IMR-90 (cell line): ENCODE measurements around the gene LRP5. TPM values are rescaled to one million over a fixed set of nuclear protein-coding genes. Genes with fewer than 3 reads are reported as not detected.

Experiments
- ATAC-seq: fragments of 200-7000 bp; cut with Tn5 transposase; 2 replicates; pipeline ENCODE4 v1.9.1; 2020; ENCODE audit warnings: low read depth, mild to moderate bottlenecking, moderate library complexity
- BruUV-seq: library from RNA; stranded (reverse); fragments of 400-500 nt; replicated peaks from 2 replicates; lab custom pipeline; 2021; lab: Mats Ljungman, UMichigan
- CTCF ChIA-PET: fragments of 300-600 bp; formaldehyde crosslinking; extraction: SDS; loops from one replicate; lab custom pipeline; 2021; ENCODE audit warnings: antibody characterized with exemption; lab: Yijun Ruan, JAX
- POLR2A ChIA-PET: fragments of 300-600 bp; sonication (Branson Sonifier 250); formaldehyde crosslinking; loops from one replicate; lab custom pipeline; 2022; ENCODE audit warnings: antibody characterized with exemption; ENCODE audit not compliant: unreplicated experiment; lab: Charles Lee
- DNase-seq: peaks from one replicate; pipeline ENCODE4 v3.0.0; 2013
- H2AFZ ChIP-seq: replicated peaks from 2 replicates; pipeline ENCODE3; 2013; ENCODE audit warnings: low read length, mild to moderate bottlenecking; ENCODE audit not compliant: poor library complexity
- H2AK5ac ChIP-seq: 2 replicates; pipeline ENCODE4 v1.6.1; 2013; ENCODE audit warnings: low read depth, low read length, inconsistent platforms
- H2AK9ac ChIP-seq: replicated peaks from 2 replicates; pipeline ENCODE3; 2013; ENCODE audit warnings: mild to moderate bottlenecking, low read depth, low read length, moderate library complexity; ENCODE audit not compliant: poor library complexity
- H2BK120ac ChIP-seq: 2 replicates; pipeline ENCODE4 v1.6.1; 2013; ENCODE audit warnings: low read depth, low read length, inconsistent platforms
- H2BK15ac ChIP-seq: 3 replicates; pipeline ENCODE4 v1.6.1; 2013; ENCODE audit warnings: low read depth, low read length, inconsistent platforms
- H2BK20ac ChIP-seq: 2 replicates; pipeline ENCODE4 v1.6.1; 2013; ENCODE audit warnings: low read depth, mild to moderate bottlenecking, inconsistent platforms, low read length, moderate library complexity
- H2BK5ac ChIP-seq: 2 replicates; pipeline ENCODE4 v1.6.1; 2013; ENCODE audit warnings: mild to moderate bottlenecking, low read depth, low read length, inconsistent platforms; ENCODE audit not compliant: poor library complexity, severe bottlenecking
- H3K14ac ChIP-seq: replicated peaks from 2 replicates; pipeline ENCODE4 v1.6.1; 2013; ENCODE audit warnings: low read depth, low read length, inconsistent platforms
- H3K18ac ChIP-seq: 2 replicates; pipeline ENCODE4 v1.6.1; 2013; ENCODE audit warnings: low read depth, low read length, control low read depth
- H3K23ac ChIP-seq: 2 replicates; pipeline ENCODE4 v1.6.1; 2013; ENCODE audit warnings: low read depth, low read length, inconsistent platforms
- H3K27ac ChIP-seq: 2 replicates; pipeline ENCODE4 v1.5.1; 2013; ENCODE audit warnings: mild to moderate bottlenecking, control low read depth, low read length; ENCODE audit not compliant: insufficient read depth
- H3K27me3 ChIP-seq: 2 replicates; pipeline ENCODE4 v1.6.1; 2013; ENCODE audit warnings: low read length; ENCODE audit not compliant: control insufficient read depth, insufficient read depth
- H3K36me3 ChIP-seq: 2 replicates; pipeline ENCODE4 v1.6.1; 2013; ENCODE audit warnings: low read length, mixed read lengths; ENCODE audit not compliant: control insufficient read depth, insufficient read depth
- H3K4ac ChIP-seq: 2 replicates; pipeline ENCODE4 v1.6.1; 2013; ENCODE audit warnings: low read depth, low read length, inconsistent platforms
- H3K4me1 ChIP-seq: 2 replicates; pipeline ENCODE4 v1.6.1; 2013; ENCODE audit warnings: low read length, mixed read lengths; ENCODE audit not compliant: control insufficient read depth, insufficient read depth
- H3K4me2 ChIP-seq: 2 replicates; pipeline ENCODE4 v1.6.1; 2013; ENCODE audit warnings: low read depth, mild to moderate bottlenecking, control low read depth, low read length, moderate library complexity
- H3K4me3 ChIP-seq: 2 replicates; pipeline ENCODE4 v1.5.1; 2013; ENCODE audit warnings: low read depth, mild to moderate bottlenecking, control low read depth, low read length, moderate library complexity; ENCODE audit not compliant: insufficient read depth
- H3K56ac ChIP-seq: 2 replicates; pipeline ENCODE4 v1.6.1; 2013; ENCODE audit warnings: low read length, inconsistent platforms; ENCODE audit not compliant: insufficient read depth; ENCODE audit errors: extremely low read depth
- H3K79me1 ChIP-seq, 2 experiments: 2 replicates each; pipeline ENCODE4 v1.6.1; 2013; ENCODE audit warnings: low read length in 2 of 2, inconsistent platforms in 1 of 2, low read depth in 1 of 2
- H3K9ac ChIP-seq: 2 replicates; pipeline ENCODE4 v1.6.1; 2013; ENCODE audit warnings: low read depth, low read length, control low read depth
- H3K9me1 ChIP-seq: 2 replicates; pipeline ENCODE4 v1.6.1; 2013; ENCODE audit warnings: low read length, inconsistent platforms; ENCODE audit not compliant: insufficient read depth
- H3K9me3 ChIP-seq: 2 replicates; pipeline ENCODE4 v1.6.1; 2013; ENCODE audit warnings: low read length; ENCODE audit not compliant: control insufficient read depth, insufficient read depth
- H4K20me1 ChIP-seq: 2 replicates; pipeline ENCODE4 v1.6.1; 2013; ENCODE audit warnings: low read length, inconsistent platforms; ENCODE audit not compliant: insufficient read depth
- H4K5ac ChIP-seq: 2 replicates; pipeline ENCODE4 v1.6.1; 2013; ENCODE audit warnings: mild to moderate bottlenecking, low read depth, low read length, control low read depth
- H4K8ac ChIP-seq, 2 experiments: 2 replicates each; pipeline ENCODE4 v1.6.1; 2013; ENCODE audit warnings: low read depth in 2 of 2, low read length in 2 of 2, control low read depth in 1 of 2, inconsistent platforms in 1 of 2
- H4K91ac ChIP-seq: 2 replicates; pipeline ENCODE4 v1.6.1; 2013; ENCODE audit warnings: low read depth, low read length, inconsistent platforms; ENCODE audit not compliant: insufficient read depth
- BHLHE40 ChIP-seq: fragments of 150-350 bp; IDR thresholded peaks from 2 replicates; pipeline ENCODE4 v1.6.1; 2016; ENCODE audit warnings: mild to moderate bottlenecking, low read depth, low read length
- CEBPB ChIP-seq: IDR thresholded peaks from 2 replicates; pipeline ENCODE4 v1.6.1; 2012; ENCODE audit warnings: low read depth, low read length, improper control_type of control experiment
- CHD1 ChIP-seq: IDR thresholded peaks from 2 replicates; pipeline ENCODE4 v1.6.1; 2012; ENCODE audit warnings: low read depth, low read length, improper control_type of control experiment
- FOS ChIP-seq: fragments of 150-350 bp; IDR thresholded peaks from 2 replicates; pipeline ENCODE4 v1.6.1; 2016; ENCODE audit warnings: low read depth, low read length
- MAFK ChIP-seq: IDR thresholded peaks from 2 replicates; pipeline ENCODE4 v1.6.1; 2012; ENCODE audit warnings: low read depth, low read length, improper control_type of control experiment
- MAZ ChIP-seq: IDR thresholded peaks from 2 replicates; pipeline ENCODE4 v1.6.1; 2012; ENCODE audit warnings: low read depth, mild to moderate bottlenecking, low read length, improper control_type of control experiment, moderate library complexity, borderline replicate concordance
- MXI1 ChIP-seq: IDR thresholded peaks from 2 replicates; pipeline ENCODE4 v1.6.1; 2012; ENCODE audit warnings: low read depth, mild to moderate bottlenecking, low read length, moderate library complexity, borderline replicate concordance
- NFE2L2 ChIP-seq: fragments of 150-350 bp; IDR thresholded peaks from 2 replicates; pipeline ENCODE4 v1.6.1; 2016; ENCODE audit warnings: low read depth, mild to moderate bottlenecking, low read length
- POLR2A ChIP-seq: IDR thresholded peaks from 2 replicates; pipeline ENCODE4 v1.6.1; 2012; ENCODE audit warnings: mild to moderate bottlenecking, low read depth, low read length
- RAD21 ChIP-seq: IDR thresholded peaks from 2 replicates; pipeline ENCODE4 v1.6.1; 2012; ENCODE audit warnings: low read length, improper control_type of control experiment
- RCOR1 ChIP-seq: IDR thresholded peaks from 2 replicates; pipeline ENCODE4 v1.6.1; 2012; ENCODE audit warnings: mild to moderate bottlenecking, low read length, improper control_type of control experiment; ENCODE audit not compliant: insufficient replicate concordance
- RFX5 ChIP-seq: IDR thresholded peaks from 2 replicates; pipeline ENCODE4 v1.8.0; 2012; ENCODE audit warnings: low read depth, mild to moderate bottlenecking, low read length, moderate library complexity
- SMC3 ChIP-seq: fragments of 150-350 bp; IDR thresholded peaks from 2 replicates; pipeline ENCODE4 v1.6.1; 2016; ENCODE audit warnings: low read depth, mild to moderate bottlenecking, antibody characterized with exemption, low read length, moderate library complexity
- WGBS, 2 experiments: methylation state at CpG; one replicate each; pipeline versions ENCODE4 v1.1.5 to v1.1.7; 2013; ENCODE audit warnings: missing lambda C conversion rate in 2 of 2; ENCODE audit not compliant: insufficient read length in 1 of 2; ENCODE audit errors: extremely low coverage in 2 of 2; 5-methylcytosine and 5-hydroxymethylcytosine counted together
- dilution Hi-C: fragments of 300-500 bp; cut with HindIII; formaldehyde crosslinking; loops from one replicate; pipeline ENCODE4 v1.14.3; 2018; ENCODE audit warnings: low sequenced_read_pairs; ENCODE audit not compliant: unreplicated experiment
- in situ Hi-C: fragments of 300-500 bp; cut with MboI; formaldehyde crosslinking; loops from 3 replicates; pipeline ENCODE4 v1.14.3; 2019; ENCODE audit warnings: low sequenced_read_pairs, inconsistent platforms, mixed read lengths
- intact Hi-C: fragments of 100-400 bp; cut with micrococcal nuclease; formaldehyde crosslinking; loops from 2 replicates; pipeline ENCODE4 v1.10.0; 2022
- polyA plus RNA-seq, 3 experiments: library from polyadenylated mRNA; depleted of rRNA; stranded (reverse); fragments of >200 nt; gene quantifications; 2 replicates each; pipeline ENCODE4 v1.2.3, GENCODE V29; 2012; ENCODE audit warnings: low replicate concordance in 1 of 3
- total RNA-seq: library from RNA; depleted of rRNA; stranded (reverse); fragments of >200 nt; gene quantifications from 2 replicates; pipeline ENCODE4 v1.2.3, GENCODE V29; 2012
- TF ChIP-seq, protein P1 (sequence below): conservative IDR thresholded peaks from 2 replicates; pipeline ENCODE4 v1.5.1; 2012; ENCODE audit warnings: mild to moderate bottlenecking, low read depth, low read length, improper control_type of control experiment
- TF ChIP-seq, protein P2 (sequence below): fragments of 150-350 bp; IDR thresholded peaks from 2 replicates; pipeline ENCODE4 v1.6.1; 2016; ENCODE audit warnings: low read depth, mild to moderate bottlenecking, low read length, moderate library complexity, borderline replicate concordance
- TF ChIP-seq, protein P3 (sequence below): fragments of 150-350 bp; IDR thresholded peaks from 2 replicates; pipeline ENCODE4 v1.6.1; 2017; ENCODE audit warnings: mild to moderate bottlenecking, antibody characterized with exemption, low read length, low read depth

Gene LRP5
- total and polyA plus RNA-seq, 2 of the 4 experiments (the other 2 are of a cell fraction), result 10.4 to 15.0 TPM

DNA sequence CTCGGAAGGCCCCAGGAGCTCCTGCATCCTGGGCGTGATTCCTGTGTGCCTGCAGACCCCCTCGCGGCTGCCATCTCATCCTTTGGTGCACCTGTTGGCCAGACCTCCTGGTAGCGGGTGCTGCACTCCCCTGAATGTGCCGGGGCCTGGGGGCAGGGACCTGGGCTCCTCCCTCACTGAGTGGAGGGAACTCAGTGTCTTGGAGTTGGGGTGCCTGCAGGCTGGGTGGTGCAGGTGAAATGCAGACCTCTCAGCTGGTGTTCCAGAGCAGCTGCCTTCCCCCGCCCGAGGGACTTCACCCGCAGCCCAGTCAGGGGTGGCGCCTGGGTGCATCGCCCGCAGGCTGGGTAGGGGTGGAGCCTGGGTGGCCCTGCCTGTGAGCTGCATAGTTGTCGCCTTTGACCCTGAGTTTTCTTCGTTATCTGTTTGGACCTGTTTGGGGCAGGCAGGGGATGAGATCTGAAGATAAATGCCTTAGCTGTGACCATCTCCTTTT is 31.4 kb downstream of the LRP5 start:
- ChIA-PET POLR2A (no interaction called here), CTCF (no interaction called here)
- no peak overlapping the region for H2AK9ac ChIP-seq
- no peak overlapping the region for H3K9ac ChIP-seq
- no peak overlapping the region for H3K4me3 ChIP-seq
- H3K56ac ChIP-seq, result no peak overlapping the region
- no peak overlapping the region for H3K4ac ChIP-seq
- TF ChIP-seq MAZ (no peak), MAFK (no peak), RCOR1 (no peak), FOS (no peak), POLR2A (no peak), CEBPB (no peak), SMC3 (no peak), MXI1 (no peak), RFX5 (no peak), NFE2L2 (no peak), CHD1 (no peak), RAD21 (no peak), BHLHE40 (no peak)
- TF ChIP-seq, protein P1, sequence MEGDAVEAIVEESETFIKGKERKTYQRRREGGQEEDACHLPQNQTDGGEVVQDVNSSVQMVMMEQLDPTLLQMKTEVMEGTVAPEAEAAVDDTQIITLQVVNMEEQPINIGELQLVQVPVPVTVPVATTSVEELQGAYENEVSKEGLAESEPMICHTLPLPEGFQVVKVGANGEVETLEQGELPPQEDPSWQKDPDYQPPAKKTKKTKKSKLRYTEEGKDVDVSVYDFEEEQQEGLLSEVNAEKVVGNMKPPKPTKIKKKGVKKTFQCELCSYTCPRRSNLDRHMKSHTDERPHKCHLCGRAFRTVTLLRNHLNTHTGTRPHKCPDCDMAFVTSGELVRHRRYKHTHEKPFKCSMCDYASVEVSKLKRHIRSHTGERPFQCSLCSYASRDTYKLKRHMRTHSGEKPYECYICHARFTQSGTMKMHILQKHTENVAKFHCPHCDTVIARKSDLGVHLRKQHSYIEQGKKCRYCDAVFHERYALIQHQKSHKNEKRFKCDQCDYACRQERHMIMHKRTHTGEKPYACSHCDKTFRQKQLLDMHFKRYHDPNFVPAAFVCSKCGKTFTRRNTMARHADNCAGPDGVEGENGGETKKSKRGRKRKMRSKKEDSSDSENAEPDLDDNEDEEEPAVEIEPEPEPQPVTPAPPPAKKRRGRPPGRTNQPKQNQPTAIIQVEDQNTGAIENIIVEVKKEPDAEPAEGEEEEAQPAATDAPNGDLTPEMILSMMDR, result no peak
- TF ChIP-seq, protein P2, sequence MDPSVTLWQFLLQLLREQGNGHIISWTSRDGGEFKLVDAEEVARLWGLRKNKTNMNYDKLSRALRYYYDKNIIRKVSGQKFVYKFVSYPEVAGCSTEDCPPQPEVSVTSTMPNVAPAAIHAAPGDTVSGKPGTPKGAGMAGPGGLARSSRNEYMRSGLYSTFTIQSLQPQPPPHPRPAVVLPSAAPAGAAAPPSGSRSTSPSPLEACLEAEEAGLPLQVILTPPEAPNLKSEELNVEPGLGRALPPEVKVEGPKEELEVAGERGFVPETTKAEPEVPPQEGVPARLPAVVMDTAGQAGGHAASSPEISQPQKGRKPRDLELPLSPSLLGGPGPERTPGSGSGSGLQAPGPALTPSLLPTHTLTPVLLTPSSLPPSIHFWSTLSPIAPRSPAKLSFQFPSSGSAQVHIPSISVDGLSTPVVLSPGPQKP, result no peak
- TF ChIP-seq, protein P3, sequence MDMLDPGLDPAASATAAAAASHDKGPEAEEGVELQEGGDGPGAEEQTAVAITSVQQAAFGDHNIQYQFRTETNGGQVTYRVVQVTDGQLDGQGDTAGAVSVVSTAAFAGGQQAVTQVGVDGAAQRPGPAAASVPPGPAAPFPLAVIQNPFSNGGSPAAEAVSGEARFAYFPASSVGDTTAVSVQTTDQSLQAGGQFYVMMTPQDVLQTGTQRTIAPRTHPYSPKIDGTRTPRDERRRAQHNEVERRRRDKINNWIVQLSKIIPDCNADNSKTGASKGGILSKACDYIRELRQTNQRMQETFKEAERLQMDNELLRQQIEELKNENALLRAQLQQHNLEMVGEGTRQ, result no peak
- H3K4me1 ChIP-seq, result peaks cover 13% of the 10 kb centered on the region; the same call in 1 of the 2 replicates
- no peak overlapping the region for H3K14ac ChIP-seq
- no peaks in the 10 kb centered on the region for H3K27me3 ChIP-seq
- H3K9me1 ChIP-seq, result no peaks in the 10 kb centered on the region
- no peaks in the 10 kb centered on the region for H3K9me3 ChIP-seq
- DNase-seq, result no peak
- H4K20me1 ChIP-seq, result peaks cover 27% of the 10 kb centered on the region
- no TSS peak for BruUV-seq
- dilution Hi-C loops, result no loop called here
- H2BK120ac ChIP-seq, result no peak overlapping the region
- in situ Hi-C loops, result no loop called here
- H3K18ac ChIP-seq, result no peak overlapping the region
- no peak overlapping the region for H2BK20ac ChIP-seq
- H2AK5ac ChIP-seq, result no peak overlapping the region
- H4K5ac ChIP-seq, result no peak overlapping the region
- H3K4me2 ChIP-seq, result no peak overlapping the region
- no peak overlapping the region for H3K23ac ChIP-seq
- H4K8ac ChIP-seq, result no peak overlapping the region
- no peak overlapping the region for H2AFZ ChIP-seq
- no peak overlapping the region for H2BK15ac ChIP-seq
- H2BK5ac ChIP-seq, result no peak overlapping the region
- intact Hi-C loops, result no loop called here
- peaks cover 33 to 37% of the 10 kb centered on the region in 2 experiments for H3K79me1 ChIP-seq
- 97% methylated on average over 6 of the region's 14 CpGs; no CpG with 5 or more reads in 1 of the 2 experiments for WGBS, 2 experiments
- no peak overlapping the region for H3K27ac ChIP-seq
- H3K36me3 ChIP-seq, result peaks cover 3% of the 10 kb centered on the region; the same call in 1 of the 2 replicates
- no peak for ATAC-seq
- H4K91ac ChIP-seq, result no peak overlapping the region
